Measurements from ENCODE around the gene IL13.

IL13 gene

DNA sequence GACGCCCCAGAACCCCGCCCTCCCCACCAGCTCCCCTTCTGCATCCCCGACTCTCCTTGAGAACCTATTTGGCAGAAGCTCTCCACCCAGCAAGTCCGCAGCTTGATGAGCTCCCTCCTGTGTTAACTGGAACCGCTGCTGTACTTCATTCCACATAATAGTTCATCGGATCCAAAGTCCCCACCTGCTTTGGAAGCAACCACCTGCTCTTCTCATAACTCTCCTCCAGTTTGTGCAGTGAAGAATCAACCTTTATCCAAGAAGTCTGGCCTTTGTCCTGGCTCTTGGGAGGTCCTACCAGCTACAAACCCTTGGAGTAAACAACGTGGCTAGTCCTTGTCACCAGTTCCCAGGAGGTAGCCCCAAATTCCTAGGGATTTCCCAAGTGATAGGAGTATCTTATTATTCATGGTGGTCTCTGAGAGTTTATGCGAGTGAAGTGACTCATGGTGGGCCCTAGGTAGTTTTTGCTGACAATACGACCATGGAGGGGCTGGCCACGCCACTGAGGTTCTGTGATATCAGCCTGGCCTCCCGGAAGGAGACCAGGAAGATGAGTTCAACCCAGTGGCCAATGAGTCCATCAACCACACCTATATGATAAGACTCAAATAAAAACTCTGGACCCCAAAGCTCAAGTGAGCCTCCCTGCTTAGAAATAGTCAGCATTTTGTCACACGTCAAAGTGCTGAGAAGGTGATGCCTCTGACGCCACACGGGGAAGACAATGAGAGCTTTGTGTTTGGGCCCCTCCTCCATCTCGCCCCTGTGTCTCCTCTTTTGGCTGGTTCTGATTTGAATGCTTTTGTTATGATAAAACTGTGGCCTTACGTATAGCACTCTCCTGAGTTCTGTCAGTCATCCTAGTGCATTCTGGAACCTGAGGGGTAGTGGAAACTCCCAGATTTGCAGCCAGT is 12.3 kb downstream of the IL13 start:
- DNase-seq (ENCODE audit: low read depth in 2 of 2, low spot score in 1 of 2): no peak

DNA sequence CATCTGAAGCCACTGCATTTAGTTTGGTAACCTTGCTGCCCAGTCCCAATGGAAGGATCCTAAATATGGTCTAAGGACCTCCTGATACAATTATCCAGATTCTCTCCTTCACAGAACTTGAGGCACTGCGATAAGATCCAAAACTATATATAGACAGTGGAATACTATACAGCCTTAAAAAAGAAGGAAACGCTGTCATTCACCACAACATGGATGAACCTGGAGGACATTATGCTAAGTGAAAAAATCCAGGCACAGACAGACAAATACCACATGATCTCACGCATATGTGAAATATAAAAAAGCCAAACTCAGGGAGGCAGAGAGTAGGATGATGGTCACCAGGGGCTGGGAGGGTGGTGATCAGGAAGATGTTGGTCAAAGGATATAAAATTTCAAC is 13.0 kb downstream of the IL13 start:
- no peak for DNase-seq (ENCODE audit: low read depth in 2 of 2, low spot score in 1 of 2)

DNA sequence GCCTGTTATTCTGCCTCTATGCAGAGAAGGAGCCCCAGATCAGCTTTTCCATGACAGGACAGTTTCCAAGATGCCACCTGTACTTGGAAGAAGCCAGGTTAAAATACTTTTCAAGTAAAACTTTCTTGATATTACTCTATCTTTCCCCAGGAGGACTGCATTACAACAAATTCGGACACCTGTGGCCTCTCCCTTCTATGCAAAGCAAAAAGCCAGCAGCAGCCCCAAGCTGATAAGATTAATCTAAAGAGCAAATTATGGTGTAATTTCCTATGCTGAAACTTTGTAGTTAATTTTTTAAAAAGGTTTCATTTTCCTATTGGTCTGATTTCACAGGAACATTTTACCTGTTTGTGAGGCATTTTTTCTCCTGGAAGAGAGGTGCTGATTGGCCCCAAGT is 15.5 kb downstream of the IL13 start:
- no peak for DNase-seq (ENCODE audit: low read depth in 2 of 2, low spot score in 1 of 2)

DNA sequence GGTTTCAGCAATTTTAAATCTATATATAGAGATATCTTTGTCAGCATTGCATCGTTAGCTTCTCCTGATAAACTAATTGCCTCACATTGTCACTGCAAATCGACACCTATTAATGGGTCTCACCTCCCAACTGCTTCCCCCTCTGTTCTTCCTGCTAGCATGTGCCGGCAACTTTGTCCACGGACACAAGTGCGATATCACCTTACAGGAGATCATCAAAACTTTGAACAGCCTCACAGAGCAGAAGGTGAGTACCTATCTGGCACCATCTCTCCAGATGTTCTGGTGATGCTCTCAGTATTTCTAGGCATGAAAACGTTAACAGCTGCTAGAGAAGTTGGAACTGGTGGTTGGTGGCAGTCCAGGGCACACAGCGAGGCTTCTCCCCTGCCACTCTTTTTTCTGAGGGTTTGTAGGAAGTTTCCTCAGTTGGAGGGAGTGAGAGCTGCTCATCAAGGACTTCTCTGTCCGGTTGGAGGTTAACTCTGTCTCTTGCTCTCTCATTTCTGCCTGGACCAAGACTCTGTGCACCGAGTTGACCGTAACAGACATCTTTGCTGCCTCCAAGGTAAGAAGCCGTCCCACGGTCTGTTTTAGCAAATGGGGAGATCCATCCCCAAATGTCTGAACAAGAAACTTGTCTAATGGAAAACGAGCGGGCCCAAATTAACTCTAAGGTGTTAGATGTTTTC is 16.1 kb downstream of the IL13 start, which contains the start of gene IL4:
TSS of gene IL4 (plus strand) at position 51 of the 692 bp plus-strand sequence. CDS start at position 113, 62 bp downstream.
- no peak for DNase-seq (ENCODE audit: low read depth in 2 of 2, low spot score in 1 of 2)

DNA sequence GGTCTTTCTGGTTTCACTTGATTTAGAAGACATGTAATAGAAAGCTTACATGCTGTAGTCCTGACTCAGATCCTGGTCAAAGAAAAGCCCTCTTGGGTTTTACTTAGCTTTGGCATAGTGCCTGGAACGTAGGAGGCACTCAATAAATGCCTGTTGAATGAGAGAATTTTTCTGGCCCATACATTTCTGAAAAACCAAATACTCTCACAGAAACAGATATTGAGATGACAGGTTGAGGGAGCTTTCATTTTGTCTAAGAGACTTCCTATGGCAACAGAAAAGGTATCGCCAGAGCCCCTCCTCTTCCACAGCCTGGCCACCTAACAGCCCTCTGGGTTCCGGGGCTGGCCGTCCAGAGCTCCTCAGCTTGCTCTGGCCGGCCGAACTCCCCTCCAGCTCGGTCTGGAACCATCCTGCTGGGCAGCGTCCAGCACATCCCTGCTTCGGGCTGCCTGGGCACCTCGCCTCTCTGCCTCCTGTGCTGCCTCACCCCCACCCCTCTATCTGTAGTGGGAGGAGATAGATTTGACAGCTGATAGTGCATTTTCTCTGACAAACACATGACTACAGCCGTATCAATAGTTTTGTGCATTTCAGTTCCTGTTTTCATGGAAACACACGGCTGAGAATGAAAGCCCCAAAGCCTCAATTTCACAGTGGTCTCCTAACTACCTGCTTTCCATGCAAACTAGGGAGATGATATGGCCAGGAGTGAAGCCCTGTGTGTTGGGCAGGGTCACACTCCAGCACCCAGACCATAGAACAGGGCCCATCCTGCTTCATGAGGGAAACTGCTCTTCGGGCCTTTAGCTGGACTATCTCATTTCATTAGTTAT is 16.9 kb downstream of the IL13 start:
- no peak for DNase-seq (ENCODE audit: low read depth in 2 of 2, low spot score in 1 of 2)

DNA sequence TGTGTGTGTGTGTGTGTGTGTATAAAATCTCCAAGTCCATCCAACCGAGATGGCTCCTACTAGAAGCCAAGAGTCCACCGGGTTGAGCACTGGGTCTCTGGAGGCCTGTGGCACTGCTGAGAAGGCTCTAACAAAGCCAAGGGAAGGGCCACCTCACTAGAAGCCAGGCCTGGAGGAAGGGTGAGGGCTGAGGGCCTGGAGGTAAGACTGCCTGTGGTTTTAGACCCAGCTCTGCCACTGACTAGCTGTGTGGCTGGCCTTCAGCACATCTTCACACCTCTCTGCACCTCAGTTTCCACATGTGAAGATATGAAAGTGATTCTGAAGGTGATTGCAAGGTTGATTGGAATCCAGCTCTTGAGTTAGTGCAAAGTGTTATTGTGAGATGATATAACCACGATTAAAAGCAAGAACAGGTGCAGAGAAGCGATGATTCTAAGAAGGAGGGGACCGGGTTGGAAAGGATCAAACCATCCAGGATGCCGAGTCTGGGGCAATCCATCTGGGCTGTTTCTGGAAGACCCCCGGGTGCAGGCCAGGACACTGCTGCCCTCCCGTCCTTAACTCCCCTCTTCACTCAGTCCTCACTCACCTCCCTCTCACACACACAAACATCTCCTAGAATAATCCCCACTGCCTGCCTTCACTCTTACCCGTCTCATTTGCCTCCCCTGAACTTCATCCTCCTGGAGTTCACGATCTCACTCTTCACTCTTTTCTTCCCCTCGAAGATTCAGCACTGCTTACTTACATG is 18.1 kb downstream of the IL13 start:
- no peak for DNase-seq (ENCODE audit: low read depth in 2 of 2, low spot score in 1 of 2)

DNA sequence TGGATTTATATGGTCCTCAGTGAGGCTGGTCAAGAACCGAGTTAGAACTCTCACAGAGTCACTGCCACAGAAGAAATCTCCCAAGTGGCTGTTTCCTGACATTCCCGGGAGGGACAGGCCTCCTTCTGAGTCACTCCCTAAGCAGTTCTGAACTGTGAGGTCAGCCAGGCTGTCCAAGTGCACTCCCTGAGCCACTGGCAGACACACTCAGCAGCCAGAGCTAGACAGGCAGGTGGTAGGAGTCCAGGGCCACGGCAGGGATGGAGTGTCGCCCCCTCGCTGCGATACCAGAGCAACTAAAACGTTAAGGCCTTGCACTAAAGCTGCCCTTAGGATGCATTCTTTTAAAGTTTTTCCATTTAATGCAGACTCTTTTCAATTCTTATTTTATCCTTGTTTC is 19.2 kb downstream of the IL13 start:
- no peak for DNase-seq (ENCODE audit: low read depth in 2 of 2, low spot score in 1 of 2)

DNA sequence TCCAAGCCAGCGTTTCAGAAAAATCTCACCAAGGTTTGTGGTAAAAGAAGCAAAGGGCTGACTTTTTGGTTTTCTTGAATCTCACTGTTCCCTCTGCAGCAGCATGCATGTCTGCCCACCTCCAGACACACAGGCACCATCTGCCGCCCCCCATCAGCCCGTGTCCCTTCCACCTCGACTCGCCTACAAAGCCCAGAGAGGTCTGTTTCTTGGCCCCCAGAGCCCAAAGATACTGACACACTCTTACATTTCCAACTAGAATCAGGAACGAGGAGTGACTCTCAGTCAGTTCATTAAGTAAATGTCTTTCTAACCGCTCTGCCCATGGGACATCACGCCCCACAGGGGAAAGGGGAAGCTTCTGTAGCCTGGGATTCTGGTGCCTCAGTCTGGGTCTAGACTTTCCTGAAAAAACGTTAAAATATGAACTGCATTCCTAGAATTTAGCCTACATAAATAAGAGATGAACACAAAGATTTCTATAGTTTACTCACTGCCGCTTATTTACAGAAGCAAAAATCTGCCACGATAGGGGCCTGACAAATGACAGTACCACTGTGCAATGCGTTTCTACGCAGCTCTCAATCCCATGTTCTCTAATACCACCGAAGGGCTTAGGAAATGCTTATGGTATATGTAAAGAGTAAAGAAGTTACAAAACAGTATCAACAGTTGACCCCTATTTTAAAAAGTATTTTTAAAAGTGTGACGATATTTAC is 19.9 kb downstream of the IL13 start:
- no peak for DNase-seq (ENCODE audit: low read depth in 2 of 2, low spot score in 1 of 2)

DNA sequence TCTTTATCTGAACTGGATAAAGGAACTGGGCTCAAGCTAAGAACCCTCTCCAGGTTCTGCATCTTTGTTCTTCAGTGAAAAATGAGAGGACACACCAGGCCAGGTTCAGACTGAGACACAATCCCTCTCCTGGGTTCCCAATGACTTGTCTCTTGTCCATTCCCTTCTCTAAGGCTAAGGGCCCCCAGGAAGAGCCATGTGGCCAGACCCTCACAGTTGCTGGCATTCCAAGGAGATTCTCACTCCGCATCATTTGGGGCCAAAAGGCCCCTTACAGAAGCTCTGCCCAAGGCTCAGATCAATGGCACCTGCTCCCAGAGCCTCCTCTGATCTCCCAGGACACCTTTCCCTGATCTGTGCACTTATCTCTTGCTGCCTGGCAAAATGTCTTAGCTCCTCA is 20.8 kb downstream of the IL13 start:
- no peak for DNase-seq (ENCODE audit: low read depth in 2 of 2, low spot score in 1 of 2)

DNA sequence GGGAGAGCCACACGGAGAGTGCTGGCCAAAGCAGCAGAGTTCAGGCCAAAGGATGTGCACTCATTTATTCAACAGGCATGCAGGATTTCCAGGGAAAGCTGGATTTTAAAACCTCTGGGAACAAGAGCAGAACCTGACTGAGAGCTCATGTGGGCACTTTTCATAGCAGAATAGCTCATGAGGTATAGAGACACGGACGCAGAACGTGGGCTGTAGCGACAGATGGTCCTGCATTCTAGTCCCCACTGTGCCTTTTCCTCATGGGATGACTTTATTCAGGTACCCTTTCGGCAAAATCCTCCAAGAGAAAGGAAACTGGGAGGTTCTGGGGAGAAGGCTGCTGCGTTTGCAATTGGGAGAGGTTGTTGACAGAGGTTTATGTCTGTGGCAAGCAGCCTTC is 21.2 kb downstream of the IL13 start:
- DNase-seq (ENCODE audit: low read depth in 2 of 2, low spot score in 1 of 2): no peak

DNA sequence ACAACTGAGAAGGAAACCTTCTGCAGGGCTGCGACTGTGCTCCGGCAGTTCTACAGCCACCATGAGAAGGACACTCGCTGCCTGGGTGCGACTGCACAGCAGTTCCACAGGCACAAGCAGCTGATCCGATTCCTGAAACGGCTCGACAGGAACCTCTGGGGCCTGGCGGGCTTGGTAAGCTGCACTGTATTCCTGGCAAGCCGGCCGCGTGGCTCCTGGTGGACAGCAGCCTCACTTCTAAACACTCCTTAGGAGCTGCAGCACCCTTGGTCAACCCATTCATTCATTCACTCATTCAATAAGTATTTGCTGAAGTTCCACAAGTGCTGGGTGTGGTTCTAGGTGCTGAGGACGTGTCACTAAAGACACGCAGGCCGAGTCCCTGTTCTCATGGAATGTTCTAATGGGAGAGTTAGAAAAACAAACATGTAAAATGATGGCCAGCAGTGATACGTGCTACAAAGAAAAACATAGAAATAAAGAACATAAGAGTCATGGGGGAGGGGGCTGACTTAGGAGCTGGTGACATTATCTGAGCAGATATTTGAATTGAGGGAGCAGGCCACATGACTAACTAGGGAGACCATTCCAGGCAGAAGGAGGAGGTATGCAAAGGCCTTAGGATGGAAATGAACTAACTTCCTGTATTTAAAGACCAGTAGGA is 21.9 kb downstream of the IL13 start:
- no peak for DNase-seq (ENCODE audit: low read depth in 2 of 2, low spot score in 1 of 2)

DNA sequence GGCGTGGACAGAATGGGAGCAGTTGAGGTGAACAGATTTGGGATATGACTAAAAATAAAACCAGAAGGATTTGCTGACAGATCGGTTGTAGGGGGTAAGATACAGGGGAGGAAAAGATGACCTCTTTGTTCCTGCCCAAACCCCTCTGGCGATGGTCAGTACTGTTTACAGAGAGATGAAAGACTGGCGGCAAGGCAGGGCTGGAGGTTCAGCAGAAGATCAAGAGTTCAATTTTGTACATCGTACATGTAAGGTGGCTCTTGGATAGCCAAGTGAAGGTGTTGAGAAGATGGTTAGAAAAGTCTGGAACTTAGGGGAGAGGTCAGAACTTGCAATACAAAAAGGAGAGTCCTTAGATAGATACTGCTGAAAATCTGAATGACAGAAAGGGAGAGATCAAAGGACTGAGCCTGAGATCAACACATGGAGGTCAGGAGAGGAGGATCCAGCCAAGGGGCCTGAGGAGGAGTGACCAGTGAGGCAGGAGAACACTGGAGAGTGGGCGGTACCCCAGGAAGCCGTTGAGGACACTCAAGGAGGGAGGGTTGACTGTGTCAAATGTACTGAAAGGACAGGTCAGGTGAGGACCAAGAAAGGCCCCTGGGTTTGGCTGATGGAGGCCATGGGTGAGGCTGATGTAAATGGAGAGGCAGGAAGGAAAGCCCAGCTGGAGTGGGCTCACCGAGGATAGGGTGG is 23.0 kb downstream of the IL13 start:
- no peak for DNase-seq (ENCODE audit: low read depth in 2 of 2, low spot score in 1 of 2)

DNA sequence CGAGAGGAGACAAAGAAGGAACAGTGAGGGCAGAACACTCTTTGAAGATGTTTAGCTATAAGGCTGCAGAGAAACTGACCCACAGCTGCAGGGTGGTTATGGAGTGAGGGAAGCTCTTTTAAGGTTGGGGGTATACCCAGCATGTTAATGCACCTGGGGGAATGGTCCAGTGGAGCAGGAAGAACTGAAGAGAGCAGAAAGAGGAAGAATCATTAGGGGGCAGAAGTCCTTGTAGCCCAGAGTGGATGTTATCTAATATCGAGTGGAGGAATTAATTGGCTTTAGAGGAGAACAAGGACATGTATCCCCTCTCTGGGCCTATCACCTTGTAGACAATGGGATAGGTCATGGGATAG is 23.5 kb downstream of the IL13 start:
- DNase-seq (ENCODE audit: low read depth in 2 of 2, low spot score in 1 of 2): no peak

DNA sequence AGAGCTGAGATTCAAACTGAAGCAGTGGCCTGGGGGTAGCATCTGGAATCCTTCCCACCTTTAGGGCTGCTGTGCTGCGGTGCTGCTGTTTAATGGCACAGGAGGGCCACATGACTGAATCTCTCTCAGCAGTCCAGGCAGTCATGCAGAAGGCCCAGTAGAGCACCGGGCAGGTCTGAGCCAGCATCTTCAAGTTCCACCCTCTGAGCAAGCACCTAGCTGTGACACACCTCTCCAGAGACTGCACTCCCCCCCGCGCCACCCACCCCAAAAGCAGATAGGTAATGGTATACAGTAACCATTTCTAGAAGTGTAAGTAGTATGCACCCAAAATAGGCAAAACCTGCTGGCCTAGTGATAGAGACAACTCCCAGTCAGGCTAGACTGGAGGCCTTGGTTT is 24.0 kb downstream of the IL13 start:
- no peak for DNase-seq (ENCODE audit: low read depth in 2 of 2, low spot score in 1 of 2)

DNA sequence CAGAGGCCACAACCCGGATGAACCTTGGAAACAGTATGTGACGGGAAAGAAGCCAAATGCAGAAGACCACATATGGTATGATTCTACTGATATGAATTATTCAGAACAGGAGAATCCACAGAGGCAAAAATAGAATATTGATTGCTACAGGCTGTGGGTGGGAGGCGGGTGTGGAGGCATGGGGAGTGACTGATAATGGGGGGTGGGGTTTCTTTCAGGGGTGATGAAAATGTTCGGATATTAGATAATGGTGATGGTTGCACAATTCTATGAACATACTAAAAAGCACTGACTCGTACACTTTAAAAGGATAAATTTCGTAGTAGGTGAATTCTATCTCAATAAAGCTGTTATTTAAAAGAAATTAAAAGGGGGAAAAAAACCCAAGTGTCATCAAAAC is 26.5 kb downstream of the IL13 start:
- DNase-seq (ENCODE audit: low read depth in 2 of 2, low spot score in 1 of 2): no peak

DNA sequence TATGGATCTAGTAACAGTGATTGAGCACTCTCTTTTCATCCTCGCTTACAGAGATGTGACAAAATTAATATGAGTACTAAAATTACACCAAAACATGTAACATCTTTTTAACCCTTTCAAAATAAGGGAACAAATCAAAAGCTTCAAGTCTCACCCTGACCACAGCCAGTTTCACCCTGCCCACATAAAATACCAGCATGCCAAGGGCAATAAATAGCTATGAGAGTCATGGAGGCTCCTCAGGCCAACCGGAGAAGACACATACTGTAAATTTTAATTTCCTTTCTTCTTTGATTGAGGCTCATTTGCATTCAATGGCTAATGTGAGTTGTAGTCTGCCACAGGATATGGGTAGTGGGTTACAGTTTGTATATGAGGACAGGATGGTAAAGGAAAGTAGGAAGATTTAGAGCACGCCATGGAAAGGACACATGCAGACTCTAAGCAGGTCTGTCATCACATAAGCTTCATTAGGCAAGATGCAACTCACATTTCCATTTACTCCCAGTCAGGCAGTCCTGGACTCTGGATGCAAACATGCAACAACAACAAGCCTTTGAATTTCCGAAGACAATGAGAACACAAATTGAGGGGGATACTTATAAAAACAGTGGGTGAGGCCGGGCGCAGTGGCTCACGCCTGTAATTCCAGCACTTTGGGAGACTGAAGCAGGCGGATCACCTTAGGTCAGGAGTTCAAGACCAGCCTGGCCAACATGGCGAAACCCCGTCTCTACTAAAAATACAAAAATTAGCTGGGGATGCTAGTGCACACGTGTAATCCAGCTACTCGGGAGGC is 27.1 kb downstream of the IL13 start:
- no peak for DNase-seq (ENCODE audit: low read depth in 2 of 2, low spot score in 1 of 2)

DNA sequence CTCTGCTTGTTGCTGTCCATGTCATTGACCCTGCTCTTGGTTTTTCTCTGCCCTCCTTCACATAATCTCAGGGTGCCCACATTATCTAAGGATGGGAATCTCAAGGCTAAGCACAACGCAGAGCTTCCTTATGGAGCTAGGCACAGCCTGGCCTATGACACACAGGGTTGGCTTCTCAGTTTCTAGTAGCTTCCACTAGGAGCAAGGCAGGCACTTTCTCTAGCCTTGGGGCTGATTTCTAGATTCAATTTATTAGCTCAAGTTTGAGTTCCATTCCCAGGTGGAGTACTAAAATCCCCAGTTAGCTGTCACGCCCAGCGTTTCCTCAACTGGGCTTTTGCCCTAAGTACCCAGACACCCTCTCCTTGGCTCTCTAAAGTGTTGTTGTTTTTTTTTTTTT is 28.2 kb downstream of the IL13 start:
- DNase-seq (ENCODE audit: low read depth in 2 of 2, low spot score in 1 of 2): no peak

DNA sequence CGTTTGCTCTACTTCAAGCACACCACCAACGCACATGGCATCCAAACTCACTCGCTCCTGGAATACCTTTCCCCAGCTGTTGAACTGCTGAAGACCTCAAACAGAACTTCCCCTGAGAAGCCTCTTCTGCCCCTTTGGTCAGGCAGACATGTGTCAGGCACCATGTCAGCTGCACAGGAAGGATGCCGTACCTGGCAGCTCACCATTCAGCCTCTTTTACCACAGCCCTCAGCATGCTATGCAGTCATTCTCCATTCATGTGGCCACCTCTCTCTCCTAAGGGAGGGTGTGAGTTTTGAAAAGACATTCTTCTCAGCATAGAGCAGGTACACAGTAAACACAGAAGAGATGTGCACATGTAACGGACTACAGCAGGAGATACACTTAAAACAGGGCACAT is 30.0 kb downstream of the IL13 start:
- DNase-seq (ENCODE audit: low read depth in 2 of 2, low spot score in 1 of 2): no peak

Data from stimulated activated CD8-positive, alpha-beta memory T cell treated with anti-CD3 and anti-CD28 coated beads, Interleukin-4, amount 100 ng/mL, for 1 hour (primary cell).